A549 (cell line): ENCODE results near the gene FMO3. TPM values are rescaled to one million over a fixed set of nuclear protein-coding genes. Genes with fewer than 3 reads are reported as not detected.

Experiments used
- ATAC-seq, 2 experiments: fragments of 200-7000 bp in 1 of 2; fragments of >200 bp in 1 of 2; cut with Nextera tagmentation in 1 of 2; cut with Tn5 transposase in 1 of 2; 3 replicates each; pipeline versions ENCODE4 v1.8.0 to v1.9.1; 2018 to 2020; ENCODE audit warnings: mild to moderate bottlenecking in 1 of 2, moderate library complexity in 1 of 2
- CTCF ChIA-PET: fragments of 300-600 bp; sonication (Branson Sonifier 250); formaldehyde crosslinking; extraction: SDS; loops from one replicate; lab custom pipeline; 2021; ENCODE audit warnings: antibody characterized with exemption, inconsistent platforms; lab: Yijun Ruan, JAX
- POLR2A ChIA-PET: fragments of 350-600 bp; formaldehyde crosslinking; extraction: SDS; loops from one replicate; lab custom pipeline; 2021; ENCODE audit warnings: antibody characterized with exemption, inconsistent platforms; lab: Yijun Ruan, JAX
- DNase-seq, 2 experiments: peaks; one replicate each; pipeline versions ENCODE4 v3.0.0 to v3.0.0-alpha.2; 2011 to 2016; ENCODE audit warnings: low read depth in 1 of 2, low spot score in 1 of 2
- FAIRE-seq: peaks from 2 replicates; lab custom pipeline; 2011; peaks lifted over from hg19 to GRCh38; lab: Jason Lieb, UNC
- H3K27ac ChIP-seq, 2 experiments: fragments of >200 bp; sonication (Bioruptor Twin); formaldehyde crosslinking; 3 replicates each; pipeline ENCODE4 v1.5.1; 2016 to 2017
- H3K4me1 ChIP-seq: fragments of >200 bp; sonication (Bioruptor Twin); formaldehyde crosslinking; 3 replicates; pipeline ENCODE4 v1.6.1; 2016
- H3K4me2 ChIP-seq: fragments of >200 bp; sonication (Bioruptor Twin); formaldehyde crosslinking; 3 replicates; pipeline ENCODE4 v1.6.1; 2016
- H3K4me3 ChIP-seq: fragments of >200 bp; sonication (Bioruptor Twin); formaldehyde crosslinking; 3 replicates; pipeline ENCODE4 v1.5.1; 2016
- H3K9me3 ChIP-seq: fragments of >200 bp; sonication (Bioruptor Twin); formaldehyde crosslinking; 3 replicates; pipeline ENCODE4 v1.6.1; 2016
- ATOH8 ChIP-seq: fragments of 250-450 bp; sonication (Bioruptor Pico); IDR thresholded peaks from 2 replicates; pipeline ENCODE4 v1.5.0; 2020; ENCODE audit warnings: low read depth, mild to moderate bottlenecking, moderate library complexity
- CEBPB ChIP-seq, 2 experiments: fragments of >200 bp in 1 of 2; sonication (Bioruptor Twin) in 1 of 2; formaldehyde crosslinking in 1 of 2; IDR thresholded peaks; 2 replicates each; pipeline ENCODE4 v1.6.1; 2012 to 2016
- CTCF ChIP-seq: fragments of >200 bp; sonication (Bioruptor Twin); formaldehyde crosslinking; IDR thresholded peaks from 3 replicates; pipeline ENCODE4 v1.5.1; 2016
- E2F6 ChIP-seq: IDR thresholded peaks from 2 replicates; pipeline ENCODE4 v1.6.1; 2012; ENCODE audit warnings: low read depth, borderline replicate concordance
- ELK1 ChIP-seq: fragments of 150-350 bp; IDR thresholded peaks from 2 replicates; pipeline ENCODE4 v1.6.1; 2014; ENCODE audit warnings: low read depth, mild to moderate bottlenecking, low read length
- EP300 ChIP-seq, 2 experiments: fragments of >200 bp; sonication (Bioruptor Twin); formaldehyde crosslinking; IDR thresholded peaks; 2 replicates in 1 of 2; 3 replicates in 1 of 2; pipeline ENCODE4 v1.6.1; 2016 to 2017
- ESRRA ChIP-seq: fragments of 150-350 bp; IDR thresholded peaks from 2 replicates; pipeline ENCODE4 v1.6.1; 2014; ENCODE audit warnings: mild to moderate bottlenecking, low read length, borderline replicate concordance
- FOSB ChIP-seq: fragments of 250-450 bp; sonication (Bioruptor Pico); IDR thresholded peaks from 2 replicates; pipeline ENCODE4 v1.5.0; 2020; ENCODE audit warnings: mild to moderate bottlenecking, moderate library complexity
- HOXB13 ChIP-seq: fragments of 250-450 bp; sonication (Bioruptor Pico); IDR thresholded peaks from 2 replicates; pipeline ENCODE4 v1.5.0; 2020; ENCODE audit warnings: low read depth, mild to moderate bottlenecking, moderate library complexity
- JUNB ChIP-seq: fragments of >200 bp; sonication (Bioruptor Twin); formaldehyde crosslinking; IDR thresholded peaks from 2 replicates; pipeline ENCODE4 v1.6.1; 2016
- MAFK ChIP-seq: fragments of 450-650 bp; IDR thresholded peaks from 2 replicates; pipeline ENCODE4 v1.6.1; 2014; ENCODE audit not compliant: partially characterized antibody
- MAX ChIP-seq: IDR thresholded peaks from 2 replicates; pipeline ENCODE4 v1.6.1; 2012
- NR3C1 ChIP-seq: fragments of >200 bp; sonication (Bioruptor Twin); formaldehyde crosslinking; IDR thresholded peaks from 3 replicates; pipeline ENCODE4 v1.6.1; 2017
- PHF8 ChIP-seq: fragments of 200-600 bp; sonication (generic); IDR thresholded peaks from 2 replicates; pipeline ENCODE4 v1.6.1; 2016; ENCODE audit warnings: low read depth, mild to moderate bottlenecking, antibody characterized with exemption, moderate library complexity, borderline replicate concordance
- POLR2A ChIP-seq: IDR thresholded peaks from 2 replicates; pipeline ENCODE4 v1.6.1; 2012; ENCODE audit warnings: mild to moderate bottlenecking, low read length
- RAD21 ChIP-seq, 2 experiments: fragments of >200 bp in 1 of 2; sonication (Bioruptor Twin) in 1 of 2; formaldehyde crosslinking in 1 of 2; IDR thresholded peaks in 1 of 2; conservative IDR thresholded peaks in 1 of 2; 2 replicates in 1 of 2; 3 replicates in 1 of 2; pipeline ENCODE4 v1.6.1; 2012 to 2018; ENCODE audit warnings: inconsistent platforms in 1 of 2
- RNF2 ChIP-seq: fragments of 200-600 bp; sonication (generic); IDR thresholded peaks from 2 replicates; pipeline ENCODE4 v1.6.1; 2016; ENCODE audit warnings: low read depth, mild to moderate bottlenecking, antibody characterized with exemption, moderate library complexity, borderline replicate concordance
- SMC3 ChIP-seq: fragments of >200 bp; sonication (Bioruptor Twin); formaldehyde crosslinking; IDR thresholded peaks from 3 replicates; pipeline ENCODE4 v1.6.1; 2018; ENCODE audit warnings: inconsistent platforms
- ZC3H11A ChIP-seq: fragments of 450-650 bp; IDR thresholded peaks from 2 replicates; pipeline ENCODE4 v1.6.1; 2014; ENCODE audit warnings: antibody characterized with exemption, mild to moderate bottlenecking
- ZFP36 ChIP-seq: fragments of 450-650 bp; IDR thresholded peaks from 2 replicates; pipeline ENCODE4 v1.6.1; 2014; ENCODE audit warnings: borderline replicate concordance; ENCODE audit not compliant: partially characterized antibody
- WGBS: methylation state at CpG from one replicate; pipeline ENCODE4 v1.1.6; 2017; ENCODE audit errors: missing lambda C conversion rate; 5-methylcytosine and 5-hydroxymethylcytosine counted together
- polyA plus RNA-seq, 4 experiments: library from polyadenylated mRNA; depleted of rRNA in 3 of 4; stranded (reverse); fragments of >200 nt; fragmentation: RNase III in 1 of 4; extraction: RNeasy Plus Mini Kit Qiagen cat#74134 plus additional on column Dnase treatment in 1 of 4; gene quantifications; 2 replicates in 3 of 4; 3 replicates in 1 of 4; pipeline ENCODE4 v1.2.3, GENCODE V29; 2011 to 2017

Gene FMO3
- polyA plus RNA-seq, 2 of the 4 experiments (the other 2 are of a cell fraction), result not detected

- TF ChIP-seq ZC3H11A (no peak), MAX (no peak), FOSB (no peak), RNF2 (no peak), PHF8 (no peak), JUNB (no peak)
- TF ChIP-seq, all 56 proteins: peak for 0
Measured at GRCh38 chr1:171075041-171075440, 15.7 kb upstream of the FMO3 start (continued).

- no peak overlapping the region for H3K27ac ChIP-seq
- no peak overlapping the region for H3K4me2 ChIP-seq
- H3K4me1 ChIP-seq, result no peaks in the 10 kb centered on the region
- no peaks in the 10 kb centered on the region for H3K9me3 ChIP-seq
- DNase-seq (peak in 1 of 2 experiments; percentile 7), ATAC-seq (peak in 1 of 2 experiments; percentile 35; a peak in 1 of 6 replicates), FAIRE-seq (no peak)
- ChIA-PET POLR2A (no interaction called here), CTCF (interaction anchor here (1.0 to 2.3 kb wide), 6 partner anchors 10 to 632 kb away, joined by 3 to 12 read pairs (median 6); partner anchors contain the start of genes FMO3 and FMO4)
- no peak overlapping the region for H3K4me3 ChIP-seq
- TF ChIP-seq CTCF, result peak; percentile 24; the same call in 2 of the 3 replicates
- TF ChIP-seq NR3C1, result no peak
- peak in 1 of 2 experiments; percentile 37; a peak in 2 of 5 replicates for TF ChIP-seq RAD21 (conservative IDR thresholded peaks at IDR 0.05 in 1 of 2, IDR thresholded peaks at IDR 0.05 in 1 of 2)
- TF ChIP-seq SMC3, result 0 out of 3 replicates have a peak, but pooled peaks have one; percentile 14
- TF ChIP-seq HOXB13 (CRISPR knock-in tag), result no peak
Measured at GRCh38 chr1:171081314-171081753, 9.4 kb upstream of the FMO3 start.

- Histone ChIP-seq H3K4me3 (no peak overlapping the region), H3K4me1 (no peaks in the 10 kb centered on the region), H3K27ac (no peak overlapping the region), H3K9me3 (no peaks in the 10 kb centered on the region), H3K4me2 (no peak overlapping the region)
- ATAC-seq (no peak), FAIRE-seq (no peak), DNase-seq (no peak)
- TF ChIP-seq POLR2A, result no peak
- no peak for TF ChIP-seq RNF2
- no peak for TF ChIP-seq EP300 (IDR thresholded peaks at IDR 0.05)
- no peak for TF ChIP-seq ESRRA
- TF ChIP-seq E2F6, result no peak
- no peak for TF ChIP-seq ATOH8 (CRISPR knock-in tag)
- no peak for TF ChIP-seq HOXB13 (CRISPR knock-in tag)
- no peak for TF ChIP-seq CEBPB (IDR thresholded peaks at IDR 0.05)
- TF ChIP-seq ZFP36, result no peak
- TF ChIP-seq MAFK, result no peak
- no peak for TF ChIP-seq ELK1
- ChIA-PET CTCF (interaction anchor here (1.0 to 2.3 kb wide), 6 partner anchors 9 to 631 kb away, joined by 3 to 12 read pairs (median 6); partner anchors contain the start of genes FMO3 and FMO4), POLR2A (no interaction called here)
- WGBS, result 59% methylated on average over 7 of the region's 7 CpGs
Measured at GRCh38 chr1:171081763-171082201, 8.9 kb upstream of the FMO3 start.
